ENCODE data around the gene TRAK2. TPM values are rescaled to one million over a fixed set of nuclear protein-coding genes. Genes with fewer than 3 reads are reported as not detected.

TRAK2 gene
- total and polyA plus RNA-seq, 9 of the 15 experiments (the other 6 are each of a cell fraction or from before 2014, with no cell fraction given), result 3.4 to 10.4 (median 7.3) TPM

- TF ChIP-seq, protein P1, sequence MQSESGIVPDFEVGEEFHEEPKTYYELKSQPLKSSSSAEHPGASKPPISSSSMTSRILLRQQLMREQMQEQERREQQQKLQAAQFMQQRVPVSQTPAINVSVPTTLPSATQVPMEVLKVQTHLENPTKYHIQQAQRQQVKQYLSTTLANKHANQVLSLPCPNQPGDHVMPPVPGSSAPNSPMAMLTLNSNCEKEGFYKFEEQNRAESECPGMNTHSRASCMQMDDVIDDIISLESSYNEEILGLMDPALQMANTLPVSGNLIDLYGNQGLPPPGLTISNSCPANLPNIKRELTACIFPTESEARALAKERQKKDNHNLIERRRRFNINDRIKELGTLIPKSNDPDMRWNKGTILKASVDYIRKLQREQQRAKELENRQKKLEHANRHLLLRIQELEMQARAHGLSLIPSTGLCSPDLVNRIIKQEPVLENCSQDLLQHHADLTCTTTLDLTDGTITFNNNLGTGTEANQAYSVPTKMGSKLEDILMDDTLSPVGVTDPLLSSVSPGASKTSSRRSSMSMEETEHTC (IDR thresholded peaks at IDR 0.05), result no peak
- no peak for TF ChIP-seq ZNF41 (CRISPR knock-in tag; conservative IDR thresholded peaks at IDR 0.05)
- no peak for TF ChIP-seq ZNF780A (CRISPR knock-in tag; IDR thresholded peaks at IDR 0.05)
- TF ChIP-seq ZNF57 (CRISPR knock-in tag; IDR thresholded peaks at IDR 0.05), result no peak
- no peak for TF ChIP-seq SRSF1 (IDR thresholded peaks at IDR 0.05; ENCODE audit: low read depth, low read length)
- no peak for TF ChIP-seq CBX5 (IDR thresholded peaks at IDR 0.05; ENCODE audit: borderline replicate concordance, low read depth)
- TF ChIP-seq XRCC3 (IDR thresholded peaks at IDR 0.05), result no peak
- no peak for TF ChIP-seq SRSF7 (optimal IDR thresholded peaks at IDR 0.05; ENCODE audit: low read depth, low read length)
- TF ChIP-seq RBBP5 (IDR thresholded peaks at IDR 0.05; ENCODE audit: borderline replicate concordance, insufficient read depth, low read length, poor library complexity, severe bottlenecking), result no peak
- TF ChIP-seq, protein P2, sequence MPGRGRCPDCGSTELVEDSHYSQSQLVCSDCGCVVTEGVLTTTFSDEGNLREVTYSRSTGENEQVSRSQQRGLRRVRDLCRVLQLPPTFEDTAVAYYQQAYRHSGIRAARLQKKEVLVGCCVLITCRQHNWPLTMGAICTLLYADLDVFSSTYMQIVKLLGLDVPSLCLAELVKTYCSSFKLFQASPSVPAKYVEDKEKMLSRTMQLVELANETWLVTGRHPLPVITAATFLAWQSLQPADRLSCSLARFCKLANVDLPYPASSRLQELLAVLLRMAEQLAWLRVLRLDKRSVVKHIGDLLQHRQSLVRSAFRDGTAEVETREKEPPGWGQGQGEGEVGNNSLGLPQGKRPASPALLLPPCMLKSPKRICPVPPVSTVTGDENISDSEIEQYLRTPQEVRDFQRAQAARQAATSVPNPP (IDR thresholded peaks at IDR 0.05; ENCODE audit: borderline replicate concordance, insufficient read depth, insufficient read length), result no peak
- TF ChIP-seq NCOR1 (IDR thresholded peaks at IDR 0.05), result peak; percentile 96
- TF ChIP-seq, protein P3, sequence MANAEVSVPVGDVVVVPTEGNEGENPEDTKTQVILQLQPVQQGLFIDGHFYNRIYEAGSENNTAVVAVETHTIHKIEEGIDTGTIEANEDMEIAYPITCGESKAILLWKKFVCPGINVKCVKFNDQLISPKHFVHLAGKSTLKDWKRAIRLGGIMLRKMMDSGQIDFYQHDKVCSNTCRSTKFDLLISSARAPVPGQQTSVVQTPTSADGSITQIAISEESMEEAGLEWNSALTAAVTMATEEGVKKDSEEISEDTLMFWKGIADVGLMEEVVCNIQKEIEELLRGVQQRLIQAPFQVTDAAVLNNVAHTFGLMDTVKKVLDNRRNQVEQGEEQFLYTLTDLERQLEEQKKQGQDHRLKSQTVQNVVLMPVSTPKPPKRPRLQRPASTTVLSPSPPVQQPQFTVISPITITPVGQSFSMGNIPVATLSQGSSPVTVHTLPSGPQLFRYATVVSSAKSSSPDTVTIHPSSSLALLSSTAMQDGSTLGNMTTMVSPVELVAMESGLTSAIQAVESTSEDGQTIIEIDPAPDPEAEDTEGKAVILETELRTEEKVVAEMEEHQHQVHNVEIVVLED (CRISPR knock-in tag; IDR thresholded peaks at IDR 0.05), result no peak
- TF ChIP-seq NCOA1 (IDR thresholded peaks at IDR 0.05; ENCODE audit: low read depth), result peak; percentile 69; the same call in 1 of the 2 replicates
- TF ChIP-seq SP1 (CRISPR knock-in tag; IDR thresholded peaks at IDR 0.05), result no peak
- no peak for TF ChIP-seq SRSF9 (IDR thresholded peaks at IDR 0.05; ENCODE audit: borderline replicate concordance, low read depth, low read length)
- TF ChIP-seq CBX2 (IDR thresholded peaks at IDR 0.05; ENCODE audit: insufficient read depth, low read length, poor library complexity, severe bottlenecking), result no peak
- TF ChIP-seq, protein P4, sequence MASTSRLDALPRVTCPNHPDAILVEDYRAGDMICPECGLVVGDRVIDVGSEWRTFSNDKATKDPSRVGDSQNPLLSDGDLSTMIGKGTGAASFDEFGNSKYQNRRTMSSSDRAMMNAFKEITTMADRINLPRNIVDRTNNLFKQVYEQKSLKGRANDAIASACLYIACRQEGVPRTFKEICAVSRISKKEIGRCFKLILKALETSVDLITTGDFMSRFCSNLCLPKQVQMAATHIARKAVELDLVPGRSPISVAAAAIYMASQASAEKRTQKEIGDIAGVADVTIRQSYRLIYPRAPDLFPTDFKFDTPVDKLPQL (IDR thresholded peaks at IDR 0.05; ENCODE audit: extremely low read depth, insufficient read length), result no peak
- TF ChIP-seq SNRNP70 (optimal IDR thresholded peaks at IDR 0.05; ENCODE audit: low read depth, low read length), result no peak
- TF ChIP-seq POU5F1 (IDR thresholded peaks at IDR 0.05; ENCODE audit: borderline replicate concordance, low read depth, low read length, partially characterized antibody), result no peak
- 0 out of 2 replicates have a peak, but pooled peaks have one; percentile 18 for TF ChIP-seq ZKSCAN1 (IDR thresholded peaks at IDR 0.05; ENCODE audit: low read depth, low read length)
- no peak for TF ChIP-seq IRF9 (tag; IDR thresholded peaks at IDR 0.05)
- no peak for TF ChIP-seq PRMT5 (CRISPR knock-in tag; IDR thresholded peaks at IDR 0.05)
- no peak for TF ChIP-seq ZBTB8A (IDR thresholded peaks at IDR 0.05; ENCODE audit: partially characterized antibody)
- no peak for TF ChIP-seq ZBTB17 (CRISPR knock-in tag; IDR thresholded peaks at IDR 0.05)
- no peak for TF ChIP-seq ETV5 (CRISPR knock-in tag; IDR thresholded peaks at IDR 0.05; ENCODE audit: low read depth)
- TF ChIP-seq CSDE1 (IDR thresholded peaks at IDR 0.05), result no peak
Measured at GRCh38 chr2:201440182-201440581, 11.1 kb downstream of the TRAK2 start (continued).

Measured in K562 (cell line).